Urinary bladder (tissue), 4 donors: ENCODE data around the gene CA12. TPM values are rescaled to one million over a fixed set of nuclear protein-coding genes. Genes with fewer than 3 reads are reported as not detected.
"Not testable (repeated sequence)": the region's sequence is repeated elsewhere in the genome, so short reads cannot be mapped to it uniquely, and the experiment has no call there.

Source experiments
- DNase-seq: peaks from one replicate; pipeline ENCODE4 v3.0.0-alpha.2; 2015; ENCODE audit errors: extremely low spot score
- H3K27ac ChIP-seq: one replicate; pipeline ENCODE4 v1.5.1; 2013; ENCODE audit warnings: low read depth, mild to moderate bottlenecking, moderate library complexity
- H3K36me3 ChIP-seq: one replicate; pipeline ENCODE4 v1.6.1; 2013; ENCODE audit warnings: mild to moderate bottlenecking, moderate library complexity; ENCODE audit not compliant: insufficient read depth
- H3K4me1 ChIP-seq: one replicate; pipeline ENCODE4 v1.6.1; 2013; ENCODE audit warnings: mild to moderate bottlenecking, moderate library complexity; ENCODE audit not compliant: insufficient read depth
- H3K4me3 ChIP-seq: one replicate; pipeline ENCODE4 v1.5.1; 2013; ENCODE audit warnings: low read depth, low read length
- WGBS: extraction: QIAGEN DNeasy Blood & Tissue Kit; methylation state at CpG from one replicate; pipeline ENCODE4 v1.1.7; 2013; 5-methylcytosine and 5-hydroxymethylcytosine counted together
- polyA plus RNA-seq: library from polyadenylated mRNA; stranded (reverse); fragments of 200-250 nt; gene quantifications from one replicate; pipeline ENCODE4 v1.2.3, GENCODE V29; 2013
- total RNA-seq: library from RNA; depleted of rRNA; stranded (reverse); fragments of >200 nt; gene quantifications from one replicate; pipeline ENCODE4 v1.2.3, GENCODE V29; 2014
- donor health status: healthy with polysubstance abuse.
- donor health status: healthy.

The CA12 gene
- total and polyA plus RNA-seq, 2 donors, result 5.8 to 14.9 TPM

- H3K27ac ChIP-seq, result no peak overlapping the region
- 30% methylated on average over 4 of the region's 4 CpGs for WGBS
- DNase-seq, result no peak
These were observed 59.1 kb downstream of the CA12 start for GRCh38 chr15:63322541-63322940.

GRCh38 chr15:63321462-63321861, 60.2 kb downstream of the CA12 start:
- no peak overlapping the region for H3K4me3 ChIP-seq
- no peak overlapping the region for H3K27ac ChIP-seq
- H3K36me3 ChIP-seq, result no peaks in the 10 kb centered on the region
- H3K4me1 ChIP-seq, result no peaks in the 10 kb centered on the region
- DNase-seq, result no peak
- 95% methylated on average over 29 of the region's 29 CpGs for WGBS

More at GRCh38 chr15:63322541-63322940, 59.1 kb downstream of the CA12 start:
- Histone ChIP-seq H3K4me3 (no peak overlapping the region), H3K4me1 (no peaks in the 10 kb centered on the region), H3K36me3 (no peaks in the 10 kb centered on the region)

- H3K27ac ChIP-seq, DNase-seq, H3K4me1 ChIP-seq, H3K36me3 ChIP-seq, H3K4me3 ChIP-seq: not testable (repeated sequence)
- 95% methylated on average over 8 of the region's 11 CpGs for WGBS
These were observed 60.7 kb downstream of the CA12 start for GRCh38 chr15:63320981-63321380.

- not testable (repeated sequence) for H3K27ac ChIP-seq, H3K4me1 ChIP-seq, H3K36me3 ChIP-seq, H3K4me3 ChIP-seq, DNase-seq
- WGBS, result 93% methylated on average over 8 of the region's 10 CpGs
These were observed 61.2 kb downstream of the CA12 start for GRCh38 chr15:63320446-63320845.

- 76% methylated on average over 3 of the region's 3 CpGs for WGBS
- Histone ChIP-seq H3K4me1 (no peaks in the 10 kb centered on the region), H3K36me3 (no peaks in the 10 kb centered on the region), H3K27ac (no peak overlapping the region), H3K4me3 (no peak overlapping the region)
- no peak for DNase-seq
These were observed 62.6 kb downstream of the CA12 start for GRCh38 chr15:63319065-63319464.

- H3K36me3 ChIP-seq, result no peaks in the 10 kb centered on the region
- no peak overlapping the region for H3K27ac ChIP-seq
- 97% methylated on average over 4 of the region's 4 CpGs for WGBS
- H3K4me3 ChIP-seq, result no peak overlapping the region
- no peaks in the 10 kb centered on the region for H3K4me1 ChIP-seq
- DNase-seq, result no peak
These were observed 63.3 kb downstream of the CA12 start for GRCh38 chr15:63318344-63318743.

- Histone ChIP-seq H3K27ac (no peak overlapping the region), H3K36me3 (no peaks in the 10 kb centered on the region), H3K4me3 (no peak overlapping the region), H3K4me1 (no peaks in the 10 kb centered on the region)
- DNase-seq, result no peak
- WGBS, result 67% methylated on average over 2 of the region's 2 CpGs
These were observed 67.2 kb downstream of the CA12 start for GRCh38 chr15:63314409-63314808.

DNA sequence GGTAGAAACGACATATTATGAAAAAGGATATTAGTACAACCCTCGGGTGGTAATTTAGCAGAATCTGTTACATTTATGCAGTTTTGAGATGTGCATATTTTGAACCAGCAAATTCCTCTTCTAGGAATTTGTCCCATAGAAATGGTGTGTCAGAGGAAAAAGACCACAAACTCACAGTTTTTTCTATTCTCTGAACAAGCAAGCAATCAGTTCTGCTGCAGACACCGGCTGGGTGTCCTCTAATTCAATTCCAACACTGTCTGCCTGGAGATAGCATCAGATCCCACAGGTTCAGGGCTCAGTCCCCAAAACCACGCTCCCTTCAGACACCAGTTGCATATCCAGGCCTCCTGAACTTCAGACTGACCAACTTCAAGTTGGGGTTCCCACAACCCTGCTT, 67.8 kb downstream of the CA12 start:
- Histone ChIP-seq H3K27ac (no peak overlapping the region), H3K4me3 (no peak overlapping the region), H3K36me3 (no peaks in the 10 kb centered on the region), H3K4me1 (no peaks in the 10 kb centered on the region)
- DNase-seq, result no peak
- 79% methylated on average over 4 of the region's 4 CpGs for WGBS

DNA sequence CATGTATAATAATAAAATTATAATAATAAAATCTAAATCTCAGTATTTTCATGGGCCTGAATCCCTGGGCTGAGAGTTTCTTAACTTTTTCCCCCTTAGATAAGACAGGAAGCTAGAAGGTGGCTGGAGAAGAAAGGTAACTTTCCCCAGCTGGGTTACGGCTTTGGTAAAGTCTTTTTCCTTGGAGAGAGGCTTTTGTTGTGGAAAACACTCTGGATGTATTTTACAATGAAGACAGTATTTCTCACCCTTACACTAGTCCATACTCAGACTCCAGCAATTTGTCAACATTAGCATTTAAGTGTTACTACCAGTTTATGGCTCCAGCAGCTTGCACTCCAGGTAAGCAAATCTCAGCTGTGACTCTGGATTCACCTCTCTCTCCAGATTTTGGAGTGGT, 69.4 kb downstream of the CA12 start:
- H3K36me3 ChIP-seq, result no peaks in the 10 kb centered on the region
- H3K4me3 ChIP-seq, result no peak overlapping the region
- no peak for DNase-seq
- no peak overlapping the region for H3K27ac ChIP-seq
- no peaks in the 10 kb centered on the region for H3K4me1 ChIP-seq
- 90% methylated on average over 1 of the region's 1 CpG for WGBS

GRCh38 chr15:63310646-63311045, 71.0 kb downstream of the CA12 start:
- H3K36me3 ChIP-seq, result peaks cover under 1% of the 10 kb centered on the region
- no peak for DNase-seq
- H3K27ac ChIP-seq, result no peak overlapping the region
- no peaks in the 10 kb centered on the region for H3K4me1 ChIP-seq
- WGBS, result 80% methylated on average over 3 of the region's 3 CpGs
- no peak overlapping the region for H3K4me3 ChIP-seq

DNA sequence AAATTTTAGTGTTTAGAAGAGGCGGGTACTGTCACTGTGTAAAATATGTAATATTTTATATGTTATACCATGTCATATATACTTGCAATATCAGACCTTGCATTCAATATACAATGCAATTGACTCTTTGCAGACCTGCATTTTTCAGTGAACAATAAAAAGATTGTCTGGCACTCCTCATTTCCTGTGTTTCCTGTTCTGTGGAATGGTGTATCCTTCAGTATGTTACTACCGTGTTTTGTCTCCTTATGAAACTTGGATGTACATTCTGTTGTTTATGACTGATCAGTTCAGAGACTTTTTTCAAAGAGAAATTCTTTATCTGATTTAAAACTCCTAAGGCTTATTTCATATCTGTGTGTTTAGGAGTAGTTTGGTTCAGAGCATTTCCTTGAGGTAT, 72.7 kb downstream of the CA12 start:
- 90% methylated on average over 2 of the region's 2 CpGs for WGBS
- H3K4me3 ChIP-seq, result no peak overlapping the region
- no peak for DNase-seq
- H3K27ac ChIP-seq, result no peak overlapping the region
- H3K36me3 ChIP-seq, result peaks cover 2% of the 10 kb centered on the region
- H3K4me1 ChIP-seq, result no peaks in the 10 kb centered on the region

- Histone ChIP-seq H3K4me1 (no peaks in the 10 kb centered on the region), H3K4me3 (no peak overlapping the region), H3K36me3 (peaks cover 2% of the 10 kb centered on the region), H3K27ac (no peak overlapping the region)
- DNase-seq, result no peak
- 81% methylated on average over 4 of the region's 4 CpGs for WGBS
These were observed 73.2 kb downstream of the CA12 start for GRCh38 chr15:63308491-63308890.

DNA sequence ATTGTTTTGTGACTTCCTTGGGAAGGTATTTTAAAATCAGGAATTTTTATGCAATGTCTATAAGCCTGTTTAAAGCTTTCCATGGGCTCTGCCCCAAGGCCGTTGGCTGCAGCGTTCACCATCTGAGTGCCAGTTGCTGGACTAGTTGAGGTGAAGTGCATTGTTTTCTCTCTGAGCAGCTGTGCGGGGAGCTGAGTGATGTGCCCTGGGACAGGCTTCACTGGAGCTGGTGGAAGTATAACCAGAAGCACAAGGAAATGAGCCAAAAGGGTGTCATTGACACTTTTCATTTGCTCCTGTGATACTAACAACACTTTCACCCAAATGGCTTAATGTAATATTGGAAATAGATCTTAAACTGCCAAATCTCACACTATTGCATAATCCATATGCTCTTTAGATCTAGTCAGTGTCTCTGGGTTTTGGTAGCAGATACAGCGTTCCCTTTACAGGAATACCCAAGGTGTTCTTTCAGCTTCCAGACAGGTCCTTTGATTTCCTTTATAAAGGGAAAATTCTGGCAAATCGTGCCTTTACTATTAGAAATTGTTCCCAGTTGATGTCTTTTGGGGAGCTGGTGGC, 75.1 kb downstream of the CA12 start:
- Histone ChIP-seq H3K4me1 (no peaks in the 10 kb centered on the region), H3K27ac (no peak overlapping the region), H3K4me3 (no peak overlapping the region), H3K36me3 (peaks cover 5% of the 10 kb centered on the region)
- WGBS, result 90% methylated on average over 5 of the region's 5 CpGs
- no peak for DNase-seq

DNA sequence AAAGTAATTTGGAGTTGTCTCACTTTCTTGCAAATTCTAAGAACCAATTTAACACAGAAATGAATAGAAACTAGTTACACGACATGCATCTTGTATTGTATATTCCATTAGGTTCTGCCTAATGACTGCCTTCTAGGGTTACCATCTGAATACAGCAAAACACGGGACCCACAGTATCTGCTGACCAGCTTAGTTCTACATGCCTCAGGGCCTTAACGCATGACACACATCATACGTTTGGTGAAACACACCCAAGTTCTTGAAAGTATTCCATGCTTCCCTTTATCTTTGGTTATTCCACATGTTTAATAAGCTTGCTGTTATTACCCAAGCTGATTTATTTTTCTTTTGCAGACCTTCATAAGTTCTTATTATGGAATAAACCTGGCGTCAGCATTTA, 76.4 kb downstream of the CA12 start:
- H3K36me3 ChIP-seq, result peaks cover 5% of the 10 kb centered on the region

GRCh38 chr15:63301088-63301487, 80.6 kb downstream of the CA12 start:
- 97% methylated on average over 1 of the region's 1 CpG for WGBS
- Histone ChIP-seq H3K4me1 (no peaks in the 10 kb centered on the region), H3K4me3 (no peak overlapping the region), H3K36me3 (peaks cover 9% of the 10 kb centered on the region), H3K27ac (no peak overlapping the region)
- DNase-seq, result no peak

More for the DNA sequence above, 76.4 kb downstream of the CA12 start:
- no peak for DNase-seq
- H3K4me3 ChIP-seq, result no peak overlapping the region
- no peaks in the 10 kb centered on the region for H3K4me1 ChIP-seq
- 93% methylated on average over 5 of the region's 5 CpGs for WGBS
- H3K27ac ChIP-seq, result no peak overlapping the region
